SK-N-SH treated with all-trans-retinoic acid at 6 μM for 48 hours (cell line): ENCODE measurements around the gene PIGU.

Experiments
- BACH2 ChIP-seq: fragments of 250-450 bp; sonication (Bioruptor Pico); IDR thresholded peaks from 2 replicates; pipeline ENCODE4 v1.9.0; 2021; ENCODE audit warnings: mild to moderate bottlenecking, borderline replicate concordance
- RARB ChIP-seq: fragments of 250-450 bp; sonication (Bioruptor Pico); IDR thresholded peaks from 2 replicates; pipeline ENCODE4 v1.8.0; 2021; ENCODE audit warnings: mild to moderate bottlenecking, moderate library complexity
- TOX ChIP-seq: fragments of 250-450 bp; sonication (Bioruptor Pico); IDR thresholded peaks from 2 replicates; pipeline ENCODE4 v1.8.0; 2021; ENCODE audit warnings: mild to moderate bottlenecking, moderate library complexity, borderline replicate concordance
- TF ChIP-seq, protein P1 (sequence below): fragments of 250-450 bp; sonication (Bioruptor Pico); IDR thresholded peaks from 2 replicates; pipeline ENCODE4 v1.5.0; 2020; ENCODE audit warnings: mild to moderate bottlenecking, moderate library complexity
- TF ChIP-seq, protein P2 (sequence below): fragments of 250-450 bp; sonication (Bioruptor Pico); IDR thresholded peaks from 2 replicates; pipeline ENCODE4 v1.8.0; 2021; ENCODE audit warnings: low read depth, mild to moderate bottlenecking, moderate library complexity, borderline replicate concordance

DNA sequence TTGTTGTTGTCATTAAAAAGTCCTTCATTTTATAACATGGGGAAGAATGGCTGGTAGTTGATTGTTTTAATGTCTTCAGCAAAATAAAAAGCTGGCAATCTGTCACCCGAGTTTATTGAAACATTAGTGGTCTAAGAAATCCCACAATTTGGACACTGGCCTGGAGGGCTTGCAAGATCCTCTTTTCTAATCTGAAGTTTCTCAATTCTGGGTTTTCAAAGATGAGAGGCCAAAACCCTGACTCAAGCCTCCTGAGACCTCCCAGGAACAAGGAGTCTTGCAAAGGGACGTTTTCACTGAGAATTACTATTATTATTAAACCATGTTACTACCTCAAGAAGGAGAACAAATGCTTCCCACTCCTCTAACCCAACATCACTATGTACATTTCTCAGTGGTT, 98.9 kb downstream of the PIGU start:
- TF ChIP-seq RARB (CRISPR knock-in tag) (no peak), BACH2 (CRISPR knock-in tag) (no peak), TOX (CRISPR knock-in tag) (no peak)
- TF ChIP-seq, protein P1, sequence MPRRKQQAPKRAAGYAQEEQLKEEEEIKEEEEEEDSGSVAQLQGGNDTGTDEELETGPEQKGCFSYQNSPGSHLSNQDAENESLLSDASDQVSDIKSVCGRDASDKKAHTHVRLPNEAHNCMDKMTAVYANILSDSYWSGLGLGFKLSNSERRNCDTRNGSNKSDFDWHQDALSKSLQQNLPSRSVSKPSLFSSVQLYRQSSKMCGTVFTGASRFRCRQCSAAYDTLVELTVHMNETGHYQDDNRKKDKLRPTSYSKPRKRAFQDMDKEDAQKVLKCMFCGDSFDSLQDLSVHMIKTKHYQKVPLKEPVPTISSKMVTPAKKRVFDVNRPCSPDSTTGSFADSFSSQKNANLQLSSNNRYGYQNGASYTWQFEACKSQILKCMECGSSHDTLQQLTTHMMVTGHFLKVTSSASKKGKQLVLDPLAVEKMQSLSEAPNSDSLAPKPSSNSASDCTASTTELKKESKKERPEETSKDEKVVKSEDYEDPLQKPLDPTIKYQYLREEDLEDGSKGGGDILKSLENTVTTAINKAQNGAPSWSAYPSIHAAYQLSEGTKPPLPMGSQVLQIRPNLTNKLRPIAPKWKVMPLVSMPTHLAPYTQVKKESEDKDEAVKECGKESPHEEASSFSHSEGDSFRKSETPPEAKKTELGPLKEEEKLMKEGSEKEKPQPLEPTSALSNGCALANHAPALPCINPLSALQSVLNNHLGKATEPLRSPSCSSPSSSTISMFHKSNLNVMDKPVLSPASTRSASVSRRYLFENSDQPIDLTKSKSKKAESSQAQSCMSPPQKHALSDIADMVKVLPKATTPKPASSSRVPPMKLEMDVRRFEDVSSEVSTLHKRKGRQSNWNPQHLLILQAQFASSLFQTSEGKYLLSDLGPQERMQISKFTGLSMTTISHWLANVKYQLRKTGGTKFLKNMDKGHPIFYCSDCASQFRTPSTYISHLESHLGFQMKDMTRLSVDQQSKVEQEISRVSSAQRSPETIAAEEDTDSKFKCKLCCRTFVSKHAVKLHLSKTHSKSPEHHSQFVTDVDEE (CRISPR knock-in tag) = no peak
- TF ChIP-seq, protein P2, sequence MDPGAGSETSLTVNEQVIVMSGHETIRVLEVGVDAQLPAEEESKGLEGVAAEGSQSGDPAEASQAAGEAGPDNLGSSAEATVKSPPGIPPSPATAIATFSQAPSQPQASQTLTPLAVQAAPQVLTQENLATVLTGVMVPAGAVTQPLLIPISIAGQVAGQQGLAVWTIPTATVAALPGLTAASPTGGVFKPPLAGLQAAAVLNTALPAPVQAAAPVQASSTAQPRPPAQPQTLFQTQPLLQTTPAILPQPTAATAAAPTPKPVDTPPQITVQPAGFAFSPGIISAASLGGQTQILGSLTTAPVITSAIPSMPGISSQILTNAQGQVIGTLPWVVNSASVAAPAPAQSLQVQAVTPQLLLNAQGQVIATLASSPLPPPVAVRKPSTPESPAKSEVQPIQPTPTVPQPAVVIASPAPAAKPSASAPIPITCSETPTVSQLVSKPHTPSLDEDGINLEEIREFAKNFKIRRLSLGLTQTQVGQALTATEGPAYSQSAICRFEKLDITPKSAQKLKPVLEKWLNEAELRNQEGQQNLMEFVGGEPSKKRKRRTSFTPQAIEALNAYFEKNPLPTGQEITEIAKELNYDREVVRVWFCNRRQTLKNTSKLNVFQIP (CRISPR knock-in tag) = no peak
